ENCODE data around the gene IFNL1. TPM values are rescaled to one million over a fixed set of nuclear protein-coding genes. Genes with fewer than 3 reads are reported as not detected.
A peak's percentile ranks its signal among the peaks of the same experiment; 100 is the strongest.

The IFNL1 gene
- polyA plus RNA-seq, 2 of the 4 experiments (the other 2 are of a cell fraction): not detected

DNA sequence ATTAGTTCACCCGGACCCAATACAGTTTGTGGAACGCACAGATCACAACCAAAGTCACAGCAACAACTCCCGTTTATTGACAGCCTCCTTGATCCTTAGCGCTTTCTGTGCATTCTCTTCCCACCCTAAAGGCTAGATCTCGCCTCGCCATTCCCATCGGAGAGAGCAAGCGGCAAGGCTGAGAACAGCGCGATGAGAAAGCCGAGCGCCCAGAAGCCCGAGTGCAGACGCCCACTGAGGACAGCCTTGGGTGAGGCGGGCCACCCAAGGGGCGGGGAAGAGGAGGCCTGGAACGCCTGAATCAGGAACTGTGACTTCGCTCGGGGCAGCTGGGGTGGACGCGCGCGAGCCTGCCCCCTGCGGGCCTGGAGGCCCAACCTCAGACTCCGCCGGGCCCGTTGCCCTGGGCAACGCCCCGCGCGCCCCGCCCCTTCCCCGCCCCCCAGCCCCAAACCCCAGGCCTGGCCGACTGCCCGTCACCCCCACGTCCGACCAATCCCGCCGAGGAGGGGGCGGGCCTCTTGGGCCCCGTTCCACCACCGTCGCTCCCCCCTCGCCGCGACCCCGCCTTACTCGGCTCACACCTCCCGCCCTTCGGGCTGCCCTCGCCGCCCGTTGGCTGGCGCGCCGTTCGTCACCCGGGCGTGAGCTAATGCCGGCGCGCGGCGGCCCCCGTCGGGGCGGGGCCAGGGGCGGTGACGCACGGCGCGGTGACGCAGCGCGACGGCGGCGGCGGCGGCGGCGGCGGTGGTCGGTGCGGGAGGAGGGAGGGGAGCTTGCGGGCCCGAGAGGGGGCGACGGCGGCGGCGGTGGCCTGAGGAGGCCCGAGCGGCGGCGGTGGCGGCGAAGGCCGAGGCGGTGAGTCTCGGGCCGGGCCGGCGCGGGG, 45.8 kb downstream of the IFNL1 start, which contains the start of gene SAMD4B (continued):
- no peak for TF ChIP-seq BHLHE40 (IDR thresholded peaks at IDR 0.05; ENCODE audit: low read depth, low read length)
- no peak for TF ChIP-seq ZSCAN20 (CRISPR knock-in tag; IDR thresholded peaks at IDR 0.05)
- TF ChIP-seq, protein P1, sequence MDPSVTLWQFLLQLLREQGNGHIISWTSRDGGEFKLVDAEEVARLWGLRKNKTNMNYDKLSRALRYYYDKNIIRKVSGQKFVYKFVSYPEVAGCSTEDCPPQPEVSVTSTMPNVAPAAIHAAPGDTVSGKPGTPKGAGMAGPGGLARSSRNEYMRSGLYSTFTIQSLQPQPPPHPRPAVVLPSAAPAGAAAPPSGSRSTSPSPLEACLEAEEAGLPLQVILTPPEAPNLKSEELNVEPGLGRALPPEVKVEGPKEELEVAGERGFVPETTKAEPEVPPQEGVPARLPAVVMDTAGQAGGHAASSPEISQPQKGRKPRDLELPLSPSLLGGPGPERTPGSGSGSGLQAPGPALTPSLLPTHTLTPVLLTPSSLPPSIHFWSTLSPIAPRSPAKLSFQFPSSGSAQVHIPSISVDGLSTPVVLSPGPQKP (IDR thresholded peaks at IDR 0.05; ENCODE audit: low read depth, low read length): no peak

DNA sequence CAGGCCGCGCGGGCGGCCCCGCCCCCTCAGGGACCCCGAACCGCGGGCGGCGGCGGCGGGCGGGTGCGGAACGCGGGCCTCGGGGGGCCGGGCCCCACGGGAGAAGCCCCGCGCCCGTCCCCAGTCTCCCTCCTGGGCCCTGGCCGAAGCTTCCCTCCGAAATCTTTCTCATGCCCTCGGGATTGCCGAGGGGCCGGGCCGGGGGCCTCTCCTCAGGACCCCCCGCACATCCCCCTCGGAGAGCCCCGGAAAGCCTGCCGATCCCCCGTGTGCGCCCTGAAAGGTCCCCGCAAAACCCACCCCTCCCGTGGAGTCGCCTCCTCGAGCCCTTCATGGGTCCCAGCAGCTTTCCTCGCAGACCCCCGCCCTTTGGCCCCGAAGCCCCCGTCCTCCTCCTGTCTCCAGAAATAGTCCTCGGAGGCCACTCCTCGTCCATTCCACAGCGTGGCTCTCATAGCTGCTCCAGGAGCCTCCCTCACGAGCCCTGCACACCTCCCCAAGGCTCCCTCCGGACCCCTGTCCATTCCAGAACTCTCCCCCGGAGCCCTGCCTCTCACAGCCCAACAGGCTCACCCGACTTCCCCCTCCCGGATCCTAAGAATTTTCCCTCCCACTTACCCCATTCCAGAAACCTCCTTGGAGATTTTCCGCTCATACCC, 46.6 kb downstream of the IFNL1 start:
- DNase-seq (ENCODE audit: low read depth in 1 of 2, low spot score in 1 of 2) (no peak), ATAC-seq (0 out of 6 replicates have a peak, but pooled peaks of 1 of the 2 experiments have one; percentile 2), FAIRE-seq (no peak)
- Histone ChIP-seq H3K4me2 (peak overlapping the region; percentile 94), H3K27ac (peak overlapping the region; percentile 85 to 94), H3K4me3 (peak overlapping the region; percentile 90), H3K9me3 (no peaks in the 10 kb centered on the region), H3K4me1 (peaks cover 28% of the 10 kb centered on the region)
- TF ChIP-seq EHF (CRISPR knock-in tag; IDR thresholded peaks at IDR 0.05) (no peak), FOXS1 (CRISPR knock-in tag; IDR thresholded peaks at IDR 0.05) (no peak)
- TF ChIP-seq, protein P2, sequence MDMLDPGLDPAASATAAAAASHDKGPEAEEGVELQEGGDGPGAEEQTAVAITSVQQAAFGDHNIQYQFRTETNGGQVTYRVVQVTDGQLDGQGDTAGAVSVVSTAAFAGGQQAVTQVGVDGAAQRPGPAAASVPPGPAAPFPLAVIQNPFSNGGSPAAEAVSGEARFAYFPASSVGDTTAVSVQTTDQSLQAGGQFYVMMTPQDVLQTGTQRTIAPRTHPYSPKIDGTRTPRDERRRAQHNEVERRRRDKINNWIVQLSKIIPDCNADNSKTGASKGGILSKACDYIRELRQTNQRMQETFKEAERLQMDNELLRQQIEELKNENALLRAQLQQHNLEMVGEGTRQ (IDR thresholded peaks at IDR 0.05): no peak
- TF ChIP-seq, protein P3, sequence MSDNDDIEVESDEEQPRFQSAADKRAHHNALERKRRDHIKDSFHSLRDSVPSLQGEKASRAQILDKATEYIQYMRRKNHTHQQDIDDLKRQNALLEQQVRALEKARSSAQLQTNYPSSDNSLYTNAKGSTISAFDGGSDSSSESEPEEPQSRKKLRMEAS (IDR thresholded peaks at IDR 0.05): 0 out of 2 replicates have a peak, but pooled peaks have one; percentile 7
- ChIA-PET POLR2A (interaction anchor here (0.7 to 1.6 kb wide), 15 partner anchors 9 to 412 kb away, joined by 3 to 16 read pairs (median 4); partner anchors contain the start of genes FBXO17, MED29, MRPS12 and PAF1), CTCF (interaction anchor here (0.6 to 8.6 kb wide), 27 partner anchors 8 to 467 kb away, joined by 3 to 93 read pairs (median 4); partner anchors contain the start of genes MED29, PAF1 and PLEKHG2)
- 4% methylated on average over 25 of the region's 51 CpGs for WGBS (ENCODE audit: missing lambda C conversion rate)

DNA sequence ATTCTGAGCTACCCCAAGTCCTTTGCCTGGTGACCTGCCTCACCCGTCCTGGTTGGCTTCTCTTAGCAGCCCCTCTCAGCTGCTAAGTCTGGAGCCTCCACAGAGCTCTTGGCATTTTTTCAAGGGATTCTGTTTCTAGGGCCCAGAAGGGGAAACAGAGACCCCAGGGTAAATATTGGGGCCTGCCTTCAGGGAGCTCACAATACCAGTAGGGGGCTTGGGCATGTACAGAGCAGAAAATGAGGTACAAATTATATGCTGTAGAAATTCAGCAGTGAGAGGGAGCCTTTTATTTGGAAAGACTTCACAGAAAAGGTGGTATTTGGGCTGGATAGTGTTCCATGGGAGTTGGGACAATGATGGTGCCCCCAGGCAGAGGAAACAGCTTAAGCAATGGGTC, 49.7 kb downstream of the IFNL1 start:
- Histone ChIP-seq H3K4me1 (peaks cover 20% of the 10 kb centered on the region), H3K4me2 (no peak overlapping the region), H3K27ac (no peak overlapping the region), H3K4me3 (no peak overlapping the region), H3K9me3 (no peaks in the 10 kb centered on the region)
- DNase-seq (ENCODE audit: low read depth in 1 of 2, low spot score in 1 of 2) (no peak), ATAC-seq (no peak), FAIRE-seq (no peak)
- 91% methylated on average over 1 of the region's 1 CpG for WGBS (ENCODE audit: missing lambda C conversion rate)
- TF ChIP-seq SMC3 (IDR thresholded peaks at IDR 0.05): 0 out of 3 replicates have a peak, but pooled peaks have one; percentile 9
- no peak for TF ChIP-seq NFE2L2 (conservative IDR thresholded peaks at IDR 0.05; ENCODE audit: low read length)
- CTCF ChIA-PET: interaction anchor here (1.0 to 2.8 kb wide), 6 partner anchors 10 to 236 kb away, joined by 3 to 26 read pairs (median 8); partner anchors contain the start of gene PLEKHG2
- POLR2A ChIA-PET: interaction anchor here (0.5 to 1.6 kb wide), 3 partner anchors 45 to 85 kb away, joined by 3 to 4 read pairs (median 3); partner anchors contain the start of genes PAF1 and PLEKHG2

DNA sequence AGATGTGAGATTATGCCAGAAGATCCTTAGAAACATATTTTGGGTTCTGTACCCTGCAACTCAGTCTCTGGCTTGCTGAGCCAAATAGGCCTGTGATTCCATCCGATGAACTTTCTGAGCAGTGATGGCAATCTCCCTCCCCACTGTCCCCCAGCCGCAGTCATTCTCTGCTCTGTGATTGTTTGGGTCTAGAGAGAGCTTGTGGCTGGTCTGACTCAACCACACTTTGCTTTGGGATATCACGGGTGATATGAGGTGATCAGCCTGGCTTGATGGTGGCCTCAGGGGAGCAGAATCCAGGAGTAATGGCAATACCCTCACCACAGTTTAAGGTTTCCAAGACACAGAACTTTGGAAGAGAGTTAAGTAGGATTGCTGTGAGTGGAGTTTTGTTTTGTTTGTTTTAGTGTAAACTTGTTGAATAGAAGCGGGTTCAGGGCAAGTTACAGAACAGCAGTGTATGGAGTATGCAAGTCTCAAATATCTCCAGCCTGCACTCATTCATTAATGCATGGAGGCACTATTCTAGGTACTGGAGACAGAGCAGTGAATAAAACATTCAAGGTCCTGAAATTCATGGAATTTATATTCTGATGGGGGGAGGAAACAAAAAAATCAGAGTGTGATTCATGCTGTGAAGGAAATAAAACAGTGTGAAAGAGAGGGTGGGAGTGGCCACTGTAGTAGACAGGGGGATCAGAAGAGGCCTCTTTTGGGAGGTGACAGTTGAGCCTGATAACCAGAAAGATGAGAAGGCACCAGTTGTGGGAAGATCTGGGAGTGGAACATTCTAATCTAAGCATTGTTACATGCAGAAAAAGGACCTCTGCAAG, 51.3 kb downstream of the IFNL1 start:
- POLR2A ChIA-PET: interaction anchor here (0.9 to 1.6 kb wide), 2 partner anchors 64 to 88 kb away, joined by 3 to 4 read pairs; partner anchors contain the start of genes PLEKHG2 and RPS16
- TF ChIP-seq FOSB (CRISPR knock-in tag; IDR thresholded peaks at IDR 0.05) (no peak), POLR2AphosphoS2 (conservative IDR thresholded peaks at IDR 0.05; ENCODE audit: low read length) (peak; percentile 77; the same call in 1 of the 2 replicates), MYC (IDR thresholded peaks at IDR 0.05; ENCODE audit: borderline replicate concordance, low read length) (no peak), JUN (IDR thresholded peaks at IDR 0.05) (0 out of 5 replicates have a peak, but pooled peaks of 1 of the 2 experiments have one; percentile 26), FOSL2 (IDR thresholded peaks at IDR 0.05) (no peak), FOSL2 (CRISPR knock-in tag; IDR thresholded peaks at IDR 0.05) (no peak)
- peak; percentile 87 for FAIRE-seq
- DNase-seq (ENCODE audit: low read depth in 1 of 2, low spot score in 1 of 2): no peak
- CTCF ChIA-PET: interaction anchor here (0.7 to 3.9 kb wide), 9 partner anchors 9 to 385 kb away, joined by 3 to 26 read pairs (median 7); partner anchors contain the start of gene PLEKHG2
- WGBS (ENCODE audit: missing lambda C conversion rate): 95% methylated on average over 4 of the region's 4 CpGs
- Histone ChIP-seq H3K4me2 (no peak overlapping the region), H3K4me3 (no peak overlapping the region), H3K9me3 (no peaks in the 10 kb centered on the region), H3K4me1 (peaks cover 19% of the 10 kb centered on the region), H3K27ac (no peak overlapping the region)
- no peak for ATAC-seq
